ENCODE results near the gene ACBD6. TPM values are rescaled to one million over a fixed set of nuclear protein-coding genes. Genes with fewer than 3 reads are reported as not detected.

The ACBD6 gene
- total RNA-seq, 1 donor from 2014 or later, result 80.5 TPM

GRCh38 chr1:180539136-180539535 is 36.8 kb upstream of the ACBD6 start:
- Mint-ChIP-seq H3K27ac (no peak overlapping the region), H3K9me3 (no peaks in the 10 kb centered on the region), H3K27me3 (ENCODE audit: low read depth) (no peaks in the 10 kb centered on the region), H3K4me3 (no peak overlapping the region), H3K4me1 (peaks cover 22% of the 10 kb centered on the region), H3K36me3 (no peaks in the 10 kb centered on the region)
- DNase-seq (ENCODE audit: low spot score in 2 of 2, unreplicated experiment in 2 of 2), result no peak
- TF ChIP-seq CTCF (IDR thresholded peaks at IDR 0.05; ENCODE audit: unreplicated experiment), result no peak

- Mint-ChIP-seq H3K4me1 (peaks cover 22% of the 10 kb centered on the region), H3K4me3 (no peak overlapping the region), H3K9me3 (no peaks in the 10 kb centered on the region), H3K27ac (no peak overlapping the region), H3K27me3 (ENCODE audit: low read depth) (no peaks in the 10 kb centered on the region), H3K36me3 (no peaks in the 10 kb centered on the region)
- no peak for TF ChIP-seq CTCF (IDR thresholded peaks at IDR 0.05; ENCODE audit: unreplicated experiment)
- DNase-seq (ENCODE audit: low spot score in 2 of 2, unreplicated experiment in 2 of 2), result no peak
These were observed 34.5 kb upstream of the ACBD6 start for GRCh38 chr1:180536821-180537372.

- H3K4me3 Mint-ChIP-seq, result no peak overlapping the region
- H3K27ac Mint-ChIP-seq, result no peak overlapping the region
- no peak for DNase-seq (ENCODE audit: low spot score in 2 of 2, unreplicated experiment in 2 of 2)
- peaks cover 22% of the 10 kb centered on the region for H3K4me1 Mint-ChIP-seq
- H3K27me3 Mint-ChIP-seq (ENCODE audit: low read depth), result no peaks in the 10 kb centered on the region
- no peak for TF ChIP-seq CTCF (IDR thresholded peaks at IDR 0.05; ENCODE audit: unreplicated experiment)
- no peaks in the 10 kb centered on the region for H3K36me3 Mint-ChIP-seq
- no peaks in the 10 kb centered on the region for H3K9me3 Mint-ChIP-seq
These were observed 33.1 kb upstream of the ACBD6 start for GRCh38 chr1:180535418-180535999.

- no peak for DNase-seq (ENCODE audit: low spot score in 2 of 2, unreplicated experiment in 2 of 2)
- TF ChIP-seq CTCF (IDR thresholded peaks at IDR 0.05; ENCODE audit: unreplicated experiment), result no peak
- H3K9me3 Mint-ChIP-seq, result no peaks in the 10 kb centered on the region
- peaks cover 32% of the 10 kb centered on the region for H3K4me1 Mint-ChIP-seq
- H3K36me3 Mint-ChIP-seq, result no peaks in the 10 kb centered on the region
- H3K4me3 Mint-ChIP-seq, result no peak overlapping the region
- H3K27me3 Mint-ChIP-seq (ENCODE audit: low read depth), result no peaks in the 10 kb centered on the region
- H3K27ac Mint-ChIP-seq, result no peak overlapping the region
These were observed 31.8 kb upstream of the ACBD6 start for GRCh38 chr1:180534214-180534613.

GRCh38 chr1:180533266-180533987 is 31.1 kb upstream of the ACBD6 start:
- Mint-ChIP-seq H3K9me3 (no peaks in the 10 kb centered on the region), H3K27ac (no peak overlapping the region), H3K27me3 (ENCODE audit: low read depth) (no peaks in the 10 kb centered on the region), H3K4me1 (peaks cover 32% of the 10 kb centered on the region), H3K4me3 (no peak overlapping the region), H3K36me3 (no peaks in the 10 kb centered on the region)
- TF ChIP-seq CTCF (IDR thresholded peaks at IDR 0.05; ENCODE audit: unreplicated experiment), result peak; percentile 68
- peak; percentile 43 to 69 for DNase-seq (ENCODE audit: low spot score in 2 of 2, unreplicated experiment in 2 of 2)
